Fibroblast of upper back skin (primary cell): ENCODE data around the gene FOXP4.

ENCODE experiments used
- DNase-seq: peaks from one replicate; pipeline ENCODE4 v3.0.0-alpha.2; 2013

Gene FOXP4

DNA sequence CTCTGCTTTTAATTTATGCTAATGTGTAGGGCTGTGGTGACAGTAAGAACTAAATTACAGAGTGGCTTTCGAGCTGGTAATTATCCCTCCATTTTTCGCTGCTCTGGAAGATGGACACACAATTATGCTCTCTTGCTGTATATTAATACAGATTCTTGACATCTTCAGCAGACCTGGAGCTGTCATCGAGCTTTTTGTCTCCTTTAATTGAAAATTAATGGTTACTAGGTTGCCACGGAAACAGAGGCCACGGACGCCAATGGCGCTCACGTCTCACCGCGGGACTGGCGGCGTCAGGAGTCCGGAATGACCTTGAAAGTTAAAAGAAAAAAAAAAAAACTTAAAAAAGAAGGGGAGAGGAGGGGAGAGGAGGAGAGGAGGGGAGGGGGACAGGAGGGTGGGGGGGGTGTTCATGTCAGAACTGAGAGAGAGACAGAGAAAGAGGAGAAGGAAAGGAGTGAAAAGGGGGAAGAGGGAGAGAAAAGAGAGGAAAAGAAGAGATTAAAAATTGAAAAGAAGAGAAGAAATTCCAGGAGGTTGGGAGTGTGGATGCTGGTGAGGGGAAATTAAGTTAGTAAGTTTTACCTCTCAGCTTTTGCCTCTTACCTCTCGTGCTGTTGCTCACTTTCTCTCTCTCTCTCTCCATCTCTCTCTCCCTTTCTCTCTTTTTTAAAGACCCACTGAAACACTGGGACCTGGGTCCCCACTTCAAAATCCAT is 22.1 kb upstream of the FOXP4 start:
- DNase-seq = no peak

DNA sequence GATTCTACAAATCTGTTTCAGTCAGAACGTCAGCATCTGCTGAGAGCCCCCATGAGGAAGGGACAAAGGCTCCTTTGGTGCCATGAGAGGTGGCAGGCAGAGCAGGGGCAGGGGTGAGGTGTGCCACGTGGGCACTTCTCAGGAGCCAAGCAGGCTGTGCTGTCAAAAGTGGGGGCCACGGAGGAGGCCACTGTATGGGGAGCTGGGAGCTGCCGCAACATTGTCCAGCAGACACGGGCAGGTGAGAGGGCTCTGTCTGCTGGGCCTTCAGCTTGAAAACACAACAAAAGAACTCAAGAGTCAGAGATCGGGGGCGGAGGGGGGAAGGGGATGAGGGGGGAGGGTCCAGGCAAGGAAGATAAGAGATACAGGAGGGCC is 21.6 kb upstream of the FOXP4 start:
- no peak for DNase-seq

DNA sequence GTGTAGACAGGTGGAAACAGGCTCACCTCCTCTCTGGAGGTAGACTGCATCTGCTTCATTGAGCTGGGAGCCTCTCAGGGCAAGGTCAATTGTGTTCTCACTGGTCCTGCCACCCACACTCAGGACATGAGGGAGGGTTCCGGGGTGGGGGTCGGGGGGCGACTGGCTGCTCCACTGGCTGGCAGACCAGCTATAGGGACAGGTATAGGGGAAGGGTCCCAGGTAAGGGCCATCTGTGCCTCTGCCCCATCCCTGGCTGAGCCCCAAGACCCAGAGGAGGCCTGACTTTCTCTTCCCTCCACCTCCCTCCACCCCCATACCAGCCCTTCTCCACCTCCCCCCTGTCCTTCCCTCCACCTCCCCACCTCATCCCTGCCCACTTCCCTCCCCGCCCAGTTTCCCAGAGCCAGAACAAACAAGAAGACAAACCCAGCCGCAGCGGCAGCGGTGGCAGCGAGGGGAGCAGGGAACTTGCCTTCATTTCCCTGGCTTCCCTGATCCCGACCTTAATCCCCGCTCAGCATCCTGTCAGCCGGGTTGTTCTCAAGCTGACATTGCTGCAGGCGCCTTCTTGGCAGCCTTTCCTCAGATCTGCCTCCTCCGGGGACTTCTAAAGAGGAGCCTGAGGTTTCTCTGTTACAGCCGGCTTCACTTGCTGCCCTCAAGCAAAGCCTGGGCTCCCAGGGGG is 18.3 kb upstream of the FOXP4 start:
- DNase-seq = peak; percentile 51

DNA sequence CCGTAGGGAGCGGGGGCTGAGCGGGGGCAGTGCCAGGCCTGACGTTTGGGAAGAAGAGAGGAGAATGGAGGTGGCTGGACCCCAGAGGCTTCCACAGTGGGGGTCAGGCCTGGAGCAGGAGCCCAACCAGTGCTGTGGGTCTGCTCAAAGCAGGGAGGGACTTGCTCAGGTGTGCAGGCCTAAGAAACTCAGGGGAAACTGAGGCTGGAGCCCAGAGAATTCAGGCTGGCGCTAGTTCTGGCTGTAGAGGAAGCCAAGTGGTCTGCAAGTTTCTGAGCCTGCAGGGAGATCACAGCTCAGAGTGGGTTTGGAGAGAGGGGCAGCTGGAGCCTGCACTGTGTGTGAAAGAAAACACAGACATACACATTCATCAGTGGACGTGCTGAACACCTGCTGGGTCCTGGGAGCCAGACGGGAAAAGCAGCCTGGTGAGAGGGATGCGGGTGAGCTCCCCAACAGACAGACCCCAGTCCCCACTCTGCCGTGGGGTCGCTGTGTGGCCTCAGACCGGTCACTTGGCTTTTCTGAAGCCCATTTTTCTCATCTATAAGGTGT is 17.7 kb upstream of the FOXP4 start:
- DNase-seq = no peak

DNA sequence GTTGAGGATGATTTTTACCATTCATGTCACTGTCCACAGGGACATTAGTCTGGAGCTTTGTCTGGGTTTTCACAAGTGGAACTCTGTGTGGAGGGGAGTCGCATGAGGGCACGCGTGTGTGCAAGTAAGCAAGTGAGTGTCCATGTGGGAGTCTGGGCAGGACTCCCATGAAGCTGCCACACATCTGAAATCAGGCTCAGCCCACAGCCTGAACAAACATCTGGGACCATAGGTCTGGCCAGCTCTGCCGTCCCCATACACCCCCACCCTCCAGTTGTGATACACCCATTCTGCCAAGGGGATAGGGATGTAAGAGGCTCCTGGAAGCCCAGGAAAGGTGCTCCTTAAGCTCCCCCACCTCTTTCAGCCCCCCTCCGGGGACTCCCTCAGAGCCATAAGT is 17.1 kb upstream of the FOXP4 start:
- DNase-seq = no peak

DNA sequence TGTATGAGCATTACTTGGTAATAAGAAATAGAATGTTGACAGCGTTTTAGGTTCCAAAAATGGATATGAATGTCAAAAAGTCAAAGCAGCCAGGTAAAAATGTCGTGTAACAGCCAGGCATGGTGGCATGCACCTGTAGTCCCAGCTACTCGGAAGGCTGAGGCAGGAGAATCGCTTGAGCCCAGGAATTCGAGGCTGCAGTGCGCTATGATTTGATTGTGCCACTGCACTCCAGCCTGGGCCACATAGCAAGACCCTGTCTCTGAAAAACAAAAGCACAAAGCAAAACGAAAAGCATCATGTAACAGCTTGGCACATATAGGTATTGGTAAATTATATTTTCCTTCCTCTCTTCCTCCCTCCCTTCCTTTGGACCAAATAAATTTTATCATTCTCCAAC is 16.2 kb upstream of the FOXP4 start:
- DNase-seq = no peak

DNA sequence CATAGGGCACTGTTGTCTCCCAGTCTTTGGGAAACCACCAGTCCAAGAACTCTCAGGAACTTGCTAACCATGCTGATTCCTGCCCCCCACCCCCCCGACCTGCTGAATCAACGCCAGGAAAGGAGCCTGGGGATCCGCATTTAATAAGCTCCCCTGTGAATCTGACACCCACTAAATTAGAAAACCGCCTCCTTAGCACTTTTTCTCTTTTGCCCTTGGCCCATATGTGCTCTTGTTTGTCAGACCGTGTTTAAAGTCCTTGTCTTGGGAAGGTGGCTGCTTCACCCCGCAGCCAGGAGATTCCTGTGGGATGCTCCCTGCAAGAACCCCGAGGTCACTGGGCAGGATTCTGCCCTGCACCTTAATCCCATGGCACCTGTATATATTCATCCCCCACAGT is 15.7 kb upstream of the FOXP4 start:
- no peak for DNase-seq

DNA sequence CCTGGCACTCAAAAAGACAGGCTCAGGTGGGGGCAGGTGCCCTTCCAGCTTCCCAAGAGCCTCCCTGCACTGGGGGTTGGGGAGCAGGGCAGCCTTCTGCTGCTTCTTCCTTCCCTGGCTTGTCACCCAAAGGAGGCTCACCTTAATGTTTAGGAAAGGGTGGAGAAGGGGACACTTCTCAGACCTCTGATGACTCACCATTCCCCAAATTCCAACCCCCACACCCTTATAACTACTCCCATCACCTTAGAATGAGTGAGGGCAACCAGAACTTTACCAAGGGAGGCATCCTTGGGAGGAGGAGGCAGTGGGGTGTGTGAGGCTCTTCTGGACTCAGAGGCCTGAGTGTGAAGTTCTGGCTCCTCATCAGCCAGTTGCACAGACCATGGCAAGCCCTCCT is 15.2 kb upstream of the FOXP4 start:
- DNase-seq = no peak

DNA sequence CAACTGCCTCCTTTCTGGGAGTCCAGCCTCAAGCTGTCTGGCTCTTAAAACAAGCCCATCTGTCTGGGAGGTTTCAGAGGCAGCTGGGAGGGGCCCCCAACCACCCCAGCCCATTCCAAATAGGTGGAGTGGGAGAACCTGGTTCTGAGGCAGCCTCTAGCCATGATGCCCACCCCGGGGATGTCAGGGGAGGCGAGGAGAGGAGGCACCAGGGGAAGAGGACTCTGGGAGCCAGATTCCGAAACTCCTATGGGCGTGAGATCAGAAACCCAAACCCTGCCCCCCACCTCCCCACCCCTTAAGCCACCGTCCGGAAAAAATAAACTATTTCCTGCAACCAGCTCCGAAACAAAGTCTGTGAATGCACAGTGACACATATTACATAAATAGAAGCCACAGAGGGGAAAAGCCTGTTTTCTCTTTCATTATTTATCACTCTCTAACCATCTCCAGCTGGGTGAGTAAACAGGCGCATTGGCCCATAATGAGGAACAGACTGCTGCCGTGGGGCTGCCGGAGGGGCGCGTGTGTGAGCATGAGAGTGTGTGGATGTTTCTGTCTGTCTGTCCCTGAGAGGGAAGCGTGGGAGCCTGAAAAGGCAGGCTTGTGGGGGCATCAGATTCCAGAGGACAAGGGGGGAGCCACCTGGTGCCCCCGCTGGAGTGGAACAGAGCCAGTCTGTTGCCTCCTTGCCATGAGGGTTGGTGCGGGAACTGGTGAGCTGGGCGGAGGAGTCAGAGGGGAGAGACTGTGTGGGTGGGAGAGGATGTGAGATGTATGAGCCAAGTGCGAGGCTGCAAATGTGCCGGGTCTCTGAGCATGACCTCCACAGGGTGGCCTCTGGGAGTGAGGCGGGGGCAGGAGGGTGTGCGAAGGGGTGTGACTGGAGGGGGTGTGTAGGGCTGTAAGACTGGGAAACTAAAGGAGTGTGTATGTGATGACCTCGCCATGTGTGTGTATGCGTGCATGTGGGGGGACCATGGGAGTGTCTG is 14.3 kb upstream of the FOXP4 start:
- peak; percentile 76 for DNase-seq

DNA sequence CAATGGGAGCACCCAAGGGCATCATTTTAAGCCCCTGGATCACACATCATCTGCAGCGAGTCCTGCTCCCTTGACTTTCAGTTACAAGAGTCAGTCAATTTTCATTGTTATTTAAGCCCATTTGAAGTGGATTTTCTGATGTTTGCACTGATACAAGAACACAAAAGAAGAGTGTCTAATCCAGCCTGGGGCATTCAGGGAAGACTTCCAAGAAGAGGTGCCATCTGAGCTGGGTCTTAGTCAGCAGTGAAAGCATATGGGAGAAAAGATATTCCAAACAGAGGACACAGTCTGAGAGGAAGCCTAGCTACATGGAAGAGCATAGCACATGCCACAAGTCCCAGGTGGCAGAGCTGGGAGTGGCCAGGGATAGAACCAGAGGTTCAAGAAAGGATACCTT is 10.4 kb upstream of the FOXP4 start:
- no peak for DNase-seq

DNA sequence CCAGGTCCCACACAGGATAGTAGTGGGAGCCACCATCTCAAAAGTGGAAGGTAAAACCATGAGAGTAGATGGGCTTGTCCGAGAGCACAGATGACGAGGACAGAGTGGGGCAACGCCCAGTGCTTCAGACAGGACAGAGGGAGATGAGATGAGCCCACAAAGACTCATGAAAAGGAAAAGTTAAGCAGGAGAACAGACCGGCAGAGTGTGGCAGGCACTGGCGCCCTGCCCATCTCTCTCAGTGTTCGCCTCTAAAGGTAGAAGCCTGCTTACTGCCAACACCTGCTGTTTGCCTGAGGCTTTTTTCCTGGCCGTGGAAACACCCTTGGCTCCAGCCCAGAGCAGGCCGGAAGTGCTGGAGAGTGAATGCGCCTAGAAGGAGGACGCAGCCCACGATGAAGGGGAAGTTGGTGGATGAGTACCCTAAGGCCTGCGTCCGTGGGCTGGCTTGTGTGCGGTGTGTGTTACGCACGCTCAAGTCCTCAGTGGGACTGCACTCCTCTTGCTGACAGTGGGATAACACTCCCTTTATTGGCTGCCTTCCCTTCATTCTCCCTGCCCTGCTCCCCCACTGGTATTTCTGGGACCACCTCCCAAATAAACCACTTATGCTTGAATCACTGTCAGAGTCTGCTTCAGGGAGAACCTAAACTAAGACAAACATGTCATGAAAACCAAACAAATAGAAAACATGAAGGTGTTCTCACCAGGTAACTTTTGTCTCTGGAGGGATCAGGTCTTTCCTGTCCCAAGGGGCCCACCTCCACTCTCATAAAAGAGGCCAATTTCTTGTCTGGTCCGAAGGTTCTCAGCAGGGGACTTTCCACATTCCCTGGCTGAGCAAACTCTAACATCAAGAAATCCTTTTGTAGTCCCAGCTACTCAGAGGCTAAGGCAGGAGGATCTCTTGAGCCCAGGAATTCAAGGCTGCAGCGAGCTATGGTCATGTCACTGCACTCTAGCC is 9.1 kb upstream of the FOXP4 start:
- no peak for DNase-seq

DNA sequence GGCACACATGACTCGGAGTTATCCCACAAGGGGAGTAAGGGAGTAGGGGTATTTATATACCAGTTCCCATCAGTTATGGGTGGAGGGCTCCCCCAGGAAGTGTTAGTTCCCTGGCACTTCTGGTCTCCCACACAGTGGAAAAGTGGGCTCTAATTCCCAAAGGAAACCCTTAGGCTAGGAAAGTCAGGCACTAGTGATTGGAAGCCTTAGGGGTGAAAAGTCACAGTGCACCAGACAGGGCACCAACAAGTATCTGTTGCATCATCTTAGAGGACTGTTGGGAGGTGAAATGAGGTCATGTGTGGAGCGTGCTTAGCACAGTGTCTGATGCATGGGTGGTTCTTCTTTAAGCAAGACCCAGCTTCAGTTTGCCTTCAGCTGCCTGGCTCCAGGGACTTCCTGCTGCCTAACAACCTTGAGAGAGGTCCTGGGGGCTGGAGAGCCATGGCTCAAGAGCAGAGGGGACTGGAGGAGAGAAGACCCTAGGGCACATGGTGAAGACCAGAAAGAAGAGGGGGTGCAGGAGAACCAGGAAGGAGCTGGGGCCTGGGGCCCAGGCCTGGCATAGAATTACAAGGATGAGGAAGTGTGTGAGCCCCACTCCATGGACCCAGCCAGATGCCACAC is 7.5 kb upstream of the FOXP4 start:
- no peak for DNase-seq

DNA sequence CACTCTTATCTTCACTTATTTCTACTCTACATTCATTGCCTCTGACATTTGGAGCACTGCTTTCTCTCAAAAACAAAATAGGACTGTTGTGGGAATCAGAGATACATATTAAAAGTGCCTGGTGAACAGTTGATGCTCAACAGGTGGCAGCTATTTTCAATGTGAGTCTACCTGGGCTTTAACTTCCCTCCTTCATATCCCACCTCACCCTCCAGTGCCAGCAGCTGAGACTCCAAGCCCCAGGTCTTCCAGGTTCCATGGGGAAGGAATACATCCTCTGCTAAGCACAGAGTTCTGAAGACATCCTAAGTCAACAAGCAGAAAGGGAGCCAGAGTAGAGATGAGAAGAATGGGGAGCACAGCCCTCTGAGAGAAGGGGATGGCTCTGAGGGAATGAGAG is 7.0 kb upstream of the FOXP4 start:
- DNase-seq = no peak

DNA sequence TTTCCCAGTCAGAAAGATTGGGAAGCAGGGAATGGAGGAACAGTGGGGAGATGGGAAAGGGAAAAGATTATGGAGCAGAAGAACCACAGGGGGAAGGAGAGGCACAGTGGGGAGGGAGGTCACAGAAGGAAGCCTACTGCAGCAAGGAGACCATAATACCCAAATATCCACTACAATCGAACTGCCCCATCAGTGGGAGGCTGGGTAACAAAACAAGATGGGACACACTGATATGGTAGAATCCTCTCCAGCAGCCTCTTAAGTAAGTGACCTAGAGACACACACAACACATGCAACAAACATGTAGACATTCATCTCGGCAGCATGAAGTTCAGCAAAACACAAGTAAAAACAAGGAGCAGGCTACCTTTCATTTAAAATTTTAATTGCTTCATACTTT is 4.8 kb upstream of the FOXP4 start:
- DNase-seq = no peak

DNA sequence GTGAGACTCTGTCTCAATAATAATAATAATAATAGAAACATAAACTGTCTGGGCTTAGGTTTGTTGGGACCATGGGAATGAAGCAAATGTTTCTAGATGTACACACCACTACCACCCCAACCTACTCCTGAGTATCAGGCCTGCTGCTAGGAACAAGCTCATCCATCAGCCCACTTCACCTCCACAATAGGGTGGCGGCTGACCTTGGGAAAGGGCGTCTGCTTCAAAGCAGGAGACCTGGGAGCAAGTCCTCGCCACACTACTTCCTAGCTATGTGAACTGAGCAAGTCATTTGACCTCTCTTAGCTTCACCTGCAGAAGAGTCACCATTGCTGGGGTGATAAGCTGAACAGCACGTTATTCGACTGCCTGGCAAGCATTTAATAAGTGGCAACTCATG is 3.1 kb upstream of the FOXP4 start:
- no peak for DNase-seq

DNA sequence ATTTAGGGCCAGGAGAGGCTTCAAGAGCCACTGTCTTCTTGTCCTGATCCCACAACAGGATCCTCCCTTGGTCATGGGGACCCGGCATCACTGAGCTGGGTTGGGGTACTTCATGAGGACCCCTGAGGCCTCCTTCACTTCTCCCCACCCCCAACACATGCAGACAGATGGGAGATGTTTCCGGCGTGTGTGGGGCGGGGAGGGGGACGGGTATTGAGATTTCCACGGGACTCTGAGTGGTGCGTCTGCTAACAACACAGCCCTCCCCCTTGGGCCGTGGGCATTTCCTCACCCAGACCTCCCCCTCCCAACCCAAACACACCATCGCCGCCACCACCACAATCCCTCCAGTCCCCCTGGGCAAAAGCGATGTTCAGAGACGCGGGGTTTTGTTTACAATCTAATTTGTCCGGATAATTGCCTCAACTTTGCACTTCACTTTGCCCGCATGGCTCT is 906 bp upstream of the FOXP4 start:
- DNase-seq = no peak

DNA sequence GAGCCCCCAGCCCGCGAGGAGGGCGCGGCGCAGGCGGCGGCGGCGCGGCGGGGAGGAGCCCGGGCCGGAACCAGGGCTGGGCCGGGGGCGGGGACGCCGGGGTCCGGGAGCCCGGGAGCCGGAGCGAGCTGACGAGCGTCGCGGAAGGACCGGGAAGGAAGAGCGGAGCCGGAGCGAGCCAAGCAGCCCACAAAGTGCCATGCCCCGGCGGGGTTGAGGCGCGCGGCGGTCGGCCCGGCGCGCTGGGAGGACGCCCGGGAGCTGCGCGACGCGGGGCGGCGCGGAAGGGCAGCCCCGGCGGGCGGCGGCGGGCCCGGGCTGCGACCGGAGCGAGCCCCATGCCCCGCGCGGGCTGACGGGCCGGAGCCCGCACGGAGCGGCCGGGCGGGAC is 289 bp downstream of the FOXP4 start:
- no peak for DNase-seq

DNA sequence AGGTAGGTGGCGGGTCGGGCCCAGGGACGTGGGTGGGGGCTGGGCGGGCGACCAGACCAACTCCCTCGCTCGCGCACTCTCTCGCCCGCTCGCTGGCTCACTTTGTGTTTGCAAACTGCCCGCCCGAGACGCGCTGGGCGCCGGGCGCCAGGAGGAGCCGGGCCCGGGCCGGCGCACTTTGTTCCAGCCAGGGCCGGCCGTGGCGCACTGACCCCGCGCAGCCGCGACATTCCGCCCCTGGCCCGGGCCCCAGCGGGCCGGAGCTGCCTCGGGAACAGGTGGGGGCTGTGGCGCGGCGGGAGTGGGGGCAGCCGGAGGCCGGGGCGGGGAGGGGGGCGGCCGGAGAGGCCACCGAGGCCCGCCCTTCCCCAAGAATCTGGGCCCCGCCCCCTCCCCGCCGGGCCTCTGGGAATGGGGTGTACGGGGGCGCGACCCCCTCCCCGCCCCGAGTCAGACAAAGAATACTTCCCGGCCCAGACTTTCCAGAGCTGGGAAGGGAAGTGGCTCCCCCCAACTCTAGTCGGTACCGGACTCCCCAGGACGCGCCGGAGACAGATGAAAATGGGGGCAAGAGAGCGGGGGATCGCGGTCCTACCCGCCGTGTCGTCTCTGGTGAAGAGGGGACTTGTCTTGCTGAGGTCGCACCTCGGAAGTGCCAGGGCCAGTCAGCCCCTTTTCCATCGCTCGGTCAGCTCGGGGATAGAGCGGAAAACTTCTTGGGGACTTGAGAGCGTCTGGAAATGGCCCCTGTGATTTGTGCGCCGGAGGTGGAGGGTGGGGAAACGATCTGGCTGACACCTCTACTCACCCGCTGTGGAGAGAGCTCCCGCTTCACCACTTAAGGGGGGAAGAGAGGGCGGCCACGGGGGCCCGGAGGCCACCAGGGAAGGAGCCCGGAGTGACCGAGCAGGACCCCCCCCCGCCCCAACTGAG is 951 bp downstream of the FOXP4 start:
- no peak for DNase-seq

DNA sequence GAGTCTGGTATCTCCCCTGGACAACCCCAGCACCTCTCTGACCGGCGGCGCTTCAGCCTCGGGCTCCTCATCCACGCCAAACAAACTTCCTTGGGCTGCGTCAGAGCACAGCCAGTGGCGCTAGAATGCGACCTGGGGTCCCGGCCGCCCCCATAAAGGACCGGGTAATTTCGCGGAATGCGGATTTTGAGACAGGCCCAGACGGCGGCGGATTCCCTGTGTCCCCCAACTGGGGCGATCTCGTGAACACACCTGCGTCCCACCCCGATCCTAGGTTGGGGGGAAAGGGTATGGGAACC is 1.6 kb downstream of the FOXP4 start:
- no peak for DNase-seq

DNA sequence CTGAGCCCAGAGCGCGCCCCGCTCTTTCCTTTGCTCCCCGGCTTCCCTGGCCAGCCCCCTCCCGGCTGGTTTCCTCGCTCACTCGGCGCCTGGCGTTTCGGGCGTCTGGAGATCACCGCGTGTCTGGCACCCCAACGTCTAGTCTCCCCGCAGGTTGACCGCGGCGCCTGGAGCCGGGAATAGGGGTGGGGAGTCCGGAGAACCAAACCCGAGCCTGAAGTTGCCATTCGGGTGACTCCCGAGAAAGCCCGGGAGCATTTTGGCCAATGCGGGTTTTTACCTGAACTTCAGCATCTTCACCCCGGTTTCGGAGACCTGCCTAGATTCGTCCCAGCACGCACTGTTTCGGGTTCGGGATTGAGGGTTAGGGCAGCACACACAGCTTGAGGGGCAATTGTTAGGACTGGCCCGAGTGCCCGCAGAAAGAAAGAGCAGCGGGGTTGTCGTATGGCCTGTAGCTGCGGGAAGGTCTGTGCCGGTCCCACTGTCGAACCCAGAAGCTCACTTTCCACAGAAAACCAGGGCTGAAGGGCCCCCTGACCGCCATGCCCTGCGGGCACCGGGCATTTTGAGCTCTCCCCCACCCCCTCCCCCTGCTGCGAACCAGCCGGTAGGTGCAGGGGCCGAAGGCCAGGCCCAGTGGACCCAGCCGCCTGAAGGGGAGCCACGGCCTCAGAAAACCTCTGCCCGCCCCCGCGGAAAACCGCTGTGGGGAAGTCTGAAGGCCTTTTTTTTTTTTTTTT is 2.1 kb downstream of the FOXP4 start:
- no peak for DNase-seq
